Stimulated activated CD8-positive, alpha-beta memory T cell treated with anti-CD3 and anti-CD28 coated beads, Interleukin-12 subunit alpha, Interleukin-12 subunit beta, amount 100 ng/mL, for 4 hours (primary cell): ENCODE results near the gene SSC5D.

Experiments
- DNase-seq: peaks from one replicate; pipeline ENCODE4 v3.0.0-alpha.2; 2020; ENCODE audit warnings: low read depth

SSC5D gene

GRCh38 chr19:55455576-55456235 lies 32.5 kb upstream of the SSC5D start:
- no peak for DNase-seq

DNA sequence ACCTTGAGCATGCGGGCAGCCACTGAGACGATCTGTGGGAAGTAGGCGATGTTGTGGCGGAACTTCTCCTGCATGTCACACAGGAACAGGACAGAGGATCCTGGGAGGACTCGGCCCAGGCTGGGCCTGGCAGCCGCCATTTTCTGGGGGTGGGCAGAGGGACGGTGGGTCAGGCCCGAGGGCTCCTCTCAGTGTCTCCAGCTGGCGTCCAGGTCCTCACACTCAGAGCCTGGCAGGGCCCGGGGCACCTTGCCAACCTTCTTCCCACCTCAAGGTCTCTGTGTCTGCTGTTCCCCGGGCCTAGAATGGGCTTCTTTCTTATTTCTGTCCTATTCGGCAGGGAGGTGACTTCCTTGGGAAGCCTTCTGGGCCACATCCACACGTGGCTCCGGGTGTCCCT lies 31.9 kb upstream of the SSC5D start:
- no peak for DNase-seq

DNA sequence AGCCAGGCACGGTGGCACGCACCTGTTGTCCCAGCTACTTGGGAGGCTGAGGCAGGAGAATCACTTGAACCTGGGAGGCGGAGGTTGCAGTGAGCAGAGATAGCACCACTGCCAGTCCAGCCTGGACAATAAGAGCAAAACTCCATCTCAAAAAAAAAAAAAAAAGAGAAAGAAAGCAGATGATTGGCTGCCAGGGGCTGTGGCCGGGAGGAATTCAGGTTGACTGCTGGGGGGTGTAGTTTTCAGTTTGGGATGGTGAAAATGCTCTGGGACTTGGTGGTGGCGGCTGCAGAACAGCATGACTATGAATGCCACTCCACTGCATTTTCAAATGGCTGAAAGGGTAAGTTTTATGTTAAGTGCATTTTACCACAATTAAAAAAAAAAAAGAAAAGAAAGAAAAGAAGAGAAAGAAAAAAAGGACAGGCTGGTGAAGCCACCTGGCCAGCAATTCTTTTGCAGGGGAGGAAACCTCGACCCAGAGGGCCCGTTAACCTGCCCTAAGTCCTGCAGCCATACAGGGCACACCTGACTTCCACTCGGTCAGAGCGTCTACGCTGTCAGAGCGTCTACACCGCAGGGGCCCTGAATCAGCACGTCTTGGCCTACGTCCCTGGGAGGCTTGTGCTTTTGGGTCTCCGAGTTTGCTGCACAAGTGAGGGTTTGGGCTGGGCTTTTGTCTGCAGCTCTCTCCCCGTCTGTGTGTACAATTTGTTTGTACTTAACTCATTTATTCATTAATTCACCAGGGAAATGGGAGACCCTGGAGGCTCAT lies 30.4 kb upstream of the SSC5D start:
- DNase-seq: no peak

DNA sequence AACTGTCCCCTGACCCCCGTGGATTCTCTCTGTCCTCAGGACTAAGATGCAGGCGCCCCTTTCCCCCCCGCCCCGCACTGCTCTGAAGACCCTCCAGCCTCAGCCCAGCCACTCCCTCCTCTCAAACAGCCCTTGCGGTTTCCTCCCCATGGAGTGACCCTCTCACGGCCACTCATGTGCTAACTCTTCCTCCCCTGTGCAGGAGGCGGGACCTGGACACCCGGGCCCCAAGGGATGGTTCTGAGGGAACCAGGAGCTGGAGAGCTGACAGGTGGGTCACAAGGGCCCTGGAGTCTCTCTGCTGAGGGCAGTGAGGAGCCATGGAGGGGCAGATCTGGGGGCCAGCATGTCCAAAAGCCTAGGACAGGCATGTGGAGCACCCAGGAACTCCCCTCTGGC lies 28.7 kb upstream of the SSC5D start:
- DNase-seq: no peak

DNA sequence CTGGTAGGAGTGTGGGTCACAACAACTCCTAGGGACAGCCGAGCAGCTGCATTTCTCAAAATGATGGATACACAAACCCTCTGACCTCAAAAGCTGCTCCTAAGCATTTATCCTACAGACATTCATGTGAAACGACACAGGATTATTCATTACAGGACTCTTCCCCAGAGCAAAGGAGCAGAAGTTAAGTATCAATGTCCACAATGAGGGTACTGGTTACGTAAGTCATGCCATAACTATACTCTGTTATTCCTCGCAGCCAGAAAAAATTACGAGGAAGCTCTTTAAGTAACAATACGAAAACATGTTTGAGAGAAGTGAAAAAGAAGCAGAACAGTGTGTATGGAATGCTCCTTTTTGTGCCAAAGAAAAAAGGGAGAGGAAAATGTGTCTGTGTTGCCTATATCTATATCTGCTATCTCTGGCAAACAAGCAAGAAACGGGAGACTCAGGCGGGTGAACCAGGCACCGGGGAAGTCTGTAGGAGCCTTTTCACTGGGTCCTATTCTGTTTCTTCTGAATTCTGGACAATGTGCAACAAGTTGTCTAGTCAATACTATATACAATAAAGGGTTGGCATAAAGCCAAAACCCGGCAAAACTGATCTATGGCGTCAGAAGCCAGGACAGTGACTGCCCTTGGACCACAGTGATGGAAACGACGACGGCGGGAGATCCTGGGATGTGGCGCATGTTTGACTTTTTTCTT lies 28.1 kb upstream of the SSC5D start:
- no peak for DNase-seq

DNA sequence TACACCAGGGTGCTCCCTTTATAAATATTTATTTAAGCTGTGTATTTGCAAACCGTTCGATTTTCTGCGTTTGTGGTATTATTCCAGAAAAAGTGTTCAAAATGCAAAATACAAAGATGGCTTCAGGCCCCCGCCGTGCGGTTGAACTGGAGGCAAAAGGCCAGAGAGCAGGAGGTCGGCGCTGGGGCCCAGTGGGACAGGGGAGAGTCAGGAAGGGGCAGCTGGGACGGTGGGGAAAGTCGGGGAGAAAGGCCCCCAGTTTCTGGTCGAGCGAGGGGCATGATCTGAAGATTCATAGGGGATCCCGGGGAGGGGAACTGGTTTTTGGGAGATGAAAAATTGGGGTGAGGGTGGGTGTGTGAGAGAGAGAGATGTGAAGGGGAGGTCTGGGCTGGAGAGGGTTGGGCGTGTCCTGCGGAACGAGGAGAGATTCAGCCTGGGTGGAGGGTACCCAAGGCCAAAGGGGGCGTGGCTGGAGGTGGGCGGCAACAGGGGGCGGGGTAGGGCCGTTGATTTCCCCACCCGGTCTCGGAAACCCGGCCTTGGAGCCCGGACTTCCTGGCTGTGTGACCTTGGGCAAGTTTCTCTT lies 27.5 kb upstream of the SSC5D start:
- no peak for DNase-seq

GRCh38 chr19:55461259-55461973 lies 26.8 kb upstream of the SSC5D start, which contains the start of gene ISOC2:
TSS of gene ISOC2 (minus strand) at chr19:55461642. CDS start at chr19:55456486, 5,156 bp downstream.
- DNase-seq: peak; percentile 100

GRCh38 chr19:55461974-55462626 lies 26.1 kb upstream of the SSC5D start:
- no peak for DNase-seq

GRCh38 chr19:55462722-55463121 lies 25.5 kb upstream of the SSC5D start:
- DNase-seq: no peak

- no peak for DNase-seq
These were observed 24.6 kb upstream of the SSC5D start for GRCh38 chr19:55463583-55464031.

DNA sequence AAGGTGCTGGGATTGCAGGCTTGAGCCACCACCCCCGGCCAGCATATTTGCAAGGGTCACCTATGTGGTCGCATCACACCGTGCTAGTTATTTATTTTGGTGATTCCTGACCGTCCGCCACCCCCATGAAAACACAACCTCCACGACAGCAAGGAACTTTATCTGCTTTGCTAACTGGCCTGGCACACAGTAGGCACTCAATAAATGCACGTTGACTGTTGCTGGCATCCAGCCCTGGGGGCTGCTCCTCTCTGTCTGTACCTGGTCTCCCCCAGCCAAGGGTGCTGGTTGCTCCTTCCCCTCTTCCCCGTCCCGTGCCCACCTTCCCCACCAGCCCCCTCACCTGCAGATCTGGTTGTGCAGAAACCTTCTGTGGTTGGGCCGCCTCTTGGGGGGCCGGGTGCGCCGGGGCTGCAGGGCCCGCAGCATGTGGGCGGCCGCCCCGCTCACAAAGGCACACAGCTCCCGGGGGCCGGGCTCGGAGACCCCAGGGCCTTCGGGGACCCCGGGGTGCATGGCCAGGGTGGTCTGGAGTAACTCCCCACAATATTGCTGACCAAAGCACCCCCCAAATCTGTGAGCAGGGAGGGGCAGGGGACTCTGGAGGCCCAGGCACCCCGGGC lies 24.1 kb upstream of the SSC5D start:
- DNase-seq: no peak

- DNase-seq: no peak
These were observed 23.6 kb upstream of the SSC5D start, which contains the start of gene C19orf85 for GRCh38 chr19:55464662-55465054. TSS of gene C19orf85 (minus strand) at chr19:55464751. CDS start at chr19:55464554, 197 bp downstream.

GRCh38 chr19:55465460-55466240 lies 22.6 kb upstream of the SSC5D start:
- no peak for DNase-seq

- DNase-seq: no peak
These were observed 22.0 kb upstream of the SSC5D start for GRCh38 chr19:55466241-55466614.

DNA sequence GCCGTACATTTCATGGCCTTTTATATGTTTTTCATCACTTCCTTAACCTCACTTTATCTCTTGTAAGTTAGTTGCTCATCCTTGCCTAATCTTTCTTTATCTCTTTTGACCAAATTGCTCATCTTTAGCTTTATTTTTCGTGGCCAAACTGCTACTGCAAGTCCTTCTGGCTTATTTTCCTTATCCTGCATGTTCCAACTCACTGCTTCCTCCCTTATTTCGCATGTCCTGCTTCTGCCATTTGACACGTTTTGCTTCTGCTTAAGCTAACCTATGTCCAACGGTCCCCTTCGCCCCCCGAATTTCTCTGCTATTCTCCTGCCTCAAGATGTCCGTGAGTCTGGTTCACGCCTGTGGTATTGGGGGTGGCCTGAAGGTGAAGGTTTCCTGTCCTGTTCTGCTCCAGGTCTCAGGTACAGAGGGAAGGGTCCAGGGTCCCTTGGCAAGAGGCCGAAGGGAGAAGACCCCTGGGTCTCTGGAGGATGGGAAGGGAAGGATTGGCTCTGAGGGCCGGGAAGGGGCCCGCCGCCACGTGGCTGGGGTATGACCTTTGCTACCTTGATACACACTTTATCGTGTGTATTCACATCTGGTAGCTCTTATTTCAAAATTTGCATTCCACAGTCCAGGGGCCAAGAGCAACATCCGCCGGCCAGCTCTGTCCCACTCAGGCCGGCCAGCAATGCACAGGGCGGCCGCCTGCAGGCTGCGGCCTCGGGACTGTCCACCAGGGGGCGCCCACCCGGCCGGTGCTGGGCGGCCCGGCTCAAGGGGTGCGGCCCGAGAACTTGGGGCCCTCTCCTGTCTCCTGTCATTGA lies 20.8 kb upstream of the SSC5D start:
- DNase-seq: peak; percentile 37

DNA sequence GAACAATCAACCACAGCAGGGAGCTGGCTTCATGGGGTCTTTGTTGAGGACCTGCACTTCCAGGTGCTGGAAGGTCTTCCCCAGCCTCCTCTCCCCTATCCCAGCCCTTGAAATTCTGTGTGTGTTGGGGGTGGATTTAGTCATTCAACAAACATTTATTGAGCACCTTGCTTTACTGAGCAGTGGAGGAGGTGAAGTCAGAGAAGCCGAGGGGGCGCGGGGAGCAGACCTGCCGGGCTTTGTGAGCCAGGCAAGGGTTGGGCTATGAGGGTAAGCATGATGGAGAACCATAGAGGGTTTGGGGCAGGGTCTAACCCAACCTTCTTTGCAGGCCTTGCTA lies 20.2 kb upstream of the SSC5D start:
- DNase-seq: no peak

GRCh38 chr19:55471266-55471665 lies 17.0 kb upstream of the SSC5D start:
- no peak for DNase-seq

- DNase-seq: no peak
These were observed 15.8 kb upstream of the SSC5D start for GRCh38 chr19:55472463-55472862.
